ENCODE measurements around the gene ZNF774. TPM values are rescaled to one million over a fixed set of nuclear protein-coding genes. Genes with fewer than 3 reads are reported as not detected.

ZNF774 gene
- total and polyA plus RNA-seq, 12 donors = 2.2 to 19.6 (median 6.4) TPM

DNA sequence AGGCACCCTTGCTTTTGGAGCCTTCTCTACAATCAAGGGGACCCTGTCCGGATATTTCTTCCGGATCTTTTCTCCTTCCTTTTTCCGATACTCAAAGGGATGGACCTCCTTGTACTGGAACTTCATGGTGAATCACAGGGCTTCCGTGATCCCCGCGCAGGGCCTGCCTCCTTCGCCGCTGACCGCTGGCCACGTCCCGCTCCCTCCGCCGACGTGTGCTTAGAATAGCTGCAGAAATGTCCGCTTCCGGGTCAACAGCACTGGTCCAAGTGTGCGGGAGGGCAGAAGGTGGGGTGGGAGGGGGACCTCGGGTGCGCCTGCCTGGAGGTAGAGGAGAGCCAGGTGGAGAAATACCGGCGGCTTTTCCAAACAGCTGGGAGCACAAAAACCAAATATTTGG, 3.0 kb upstream of the ZNF774 start:
- H3K36me3 ChIP-seq = no peaks in the 10 kb centered on the region
- TF ChIP-seq, protein P1, sequence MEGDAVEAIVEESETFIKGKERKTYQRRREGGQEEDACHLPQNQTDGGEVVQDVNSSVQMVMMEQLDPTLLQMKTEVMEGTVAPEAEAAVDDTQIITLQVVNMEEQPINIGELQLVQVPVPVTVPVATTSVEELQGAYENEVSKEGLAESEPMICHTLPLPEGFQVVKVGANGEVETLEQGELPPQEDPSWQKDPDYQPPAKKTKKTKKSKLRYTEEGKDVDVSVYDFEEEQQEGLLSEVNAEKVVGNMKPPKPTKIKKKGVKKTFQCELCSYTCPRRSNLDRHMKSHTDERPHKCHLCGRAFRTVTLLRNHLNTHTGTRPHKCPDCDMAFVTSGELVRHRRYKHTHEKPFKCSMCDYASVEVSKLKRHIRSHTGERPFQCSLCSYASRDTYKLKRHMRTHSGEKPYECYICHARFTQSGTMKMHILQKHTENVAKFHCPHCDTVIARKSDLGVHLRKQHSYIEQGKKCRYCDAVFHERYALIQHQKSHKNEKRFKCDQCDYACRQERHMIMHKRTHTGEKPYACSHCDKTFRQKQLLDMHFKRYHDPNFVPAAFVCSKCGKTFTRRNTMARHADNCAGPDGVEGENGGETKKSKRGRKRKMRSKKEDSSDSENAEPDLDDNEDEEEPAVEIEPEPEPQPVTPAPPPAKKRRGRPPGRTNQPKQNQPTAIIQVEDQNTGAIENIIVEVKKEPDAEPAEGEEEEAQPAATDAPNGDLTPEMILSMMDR (IDR thresholded peaks at IDR 0.05) = no peak
- no peak for ATAC-seq
- WGBS, 2 donors = 96 to 97% methylated on average over 21 of the region's 21 CpGs
- H3K4me3 ChIP-seq = no peak overlapping the region
- intact Hi-C loops (cut with DNase I) = no loop called here
- no peaks in the 10 kb centered on the region for H3K27me3 ChIP-seq
- H3K27ac ChIP-seq = no peak overlapping the region
- no peaks in the 10 kb centered on the region for H3K9me3 ChIP-seq
- H3K4me1 ChIP-seq = peaks cover 0 to 32% (median 9%) of the 10 kb centered on the region in 9 donors
- DNase-seq = no peak

DNA sequence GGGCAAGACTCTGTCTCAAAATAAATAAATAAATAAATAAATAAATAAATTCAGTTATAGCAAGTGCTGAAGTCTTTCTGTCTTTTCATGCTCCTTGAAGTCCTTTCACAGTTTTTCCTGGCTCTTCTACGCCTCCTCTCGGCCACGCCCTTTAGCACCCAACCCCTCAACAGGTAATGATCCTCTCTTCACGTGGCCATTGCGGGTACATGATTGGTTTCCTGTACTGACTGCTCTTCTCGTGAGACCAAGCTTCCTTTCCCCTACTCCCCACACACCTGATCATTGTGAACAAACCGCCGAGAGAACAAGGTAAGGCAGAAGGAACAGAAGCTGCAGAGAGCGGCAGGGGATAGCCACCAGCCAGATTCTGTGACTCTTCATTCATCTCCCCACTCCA, 2.3 kb upstream of the ZNF774 start:
- peaks cover 0 to 2% (median 0%) of the 10 kb centered on the region in 9 donors for H3K36me3 ChIP-seq
- WGBS, 2 donors = 88 to 93% methylated on average over 9 of the region's 9 CpGs
- ATAC-seq (no peak), DNase-seq (no peak)
- H3K9me3 ChIP-seq = no peaks in the 10 kb centered on the region
- H3K27me3 ChIP-seq = no peaks in the 10 kb centered on the region
- H3K27ac ChIP-seq = no peak overlapping the region
- peaks cover 0 to 24% (median 9%) of the 10 kb centered on the region in 9 donors for H3K4me1 ChIP-seq
- intact Hi-C loops (cut with DNase I) = no loop called here
- TF ChIP-seq, protein P1 (IDR thresholded peaks at IDR 0.05) = no peak
- no peak overlapping the region for H3K4me3 ChIP-seq

DNA sequence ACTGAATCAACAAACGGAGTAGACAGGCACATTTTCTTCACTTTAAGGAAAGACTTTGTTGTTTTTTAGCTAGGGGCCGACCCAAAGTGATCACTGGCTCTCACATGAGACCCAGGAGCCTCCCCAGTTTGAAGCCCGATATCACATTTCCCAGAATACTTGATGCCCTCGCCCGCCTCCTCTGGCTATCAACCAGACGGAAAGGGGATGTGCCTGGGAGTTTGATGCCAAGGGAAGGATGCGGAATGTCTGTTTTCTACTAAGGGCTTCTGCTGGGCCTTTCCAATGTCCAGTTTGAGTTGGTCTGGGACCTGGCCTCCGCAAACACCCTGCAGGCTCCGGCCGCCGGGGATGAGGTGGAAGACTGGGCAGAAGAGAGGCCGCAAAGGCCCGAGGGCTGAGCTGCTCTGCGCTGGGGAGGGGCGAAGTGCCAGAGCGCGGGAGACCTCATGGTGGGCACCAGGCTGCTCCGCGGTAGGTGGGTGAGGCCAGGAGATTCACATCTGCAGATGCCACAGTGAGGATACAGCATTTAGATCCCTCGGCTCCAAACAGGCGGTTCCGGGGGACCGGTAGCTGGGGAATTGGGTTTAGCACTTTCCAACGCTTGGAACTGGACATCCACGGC, 491 bp upstream of the ZNF774 start:
- peaks cover 0 to 13% (median 0%) of the 10 kb centered on the region in 9 donors for H3K36me3 ChIP-seq
- TF ChIP-seq, protein P1 (IDR thresholded peaks at IDR 0.05) = no peak
- H3K4me1 ChIP-seq = peaks cover 0 to 13% (median 9%) of the 10 kb centered on the region in 9 donors
- 23 to 26% methylated on average over 25 of the region's 25 CpGs for WGBS, 2 donors
- DNase-seq = no peak
- no peaks in the 10 kb centered on the region for H3K27me3 ChIP-seq
- H3K4me3 ChIP-seq = peak overlapping the region in 9 of 10 donors; percentile 72 to 97 (median 86)
- intact Hi-C loops (cut with DNase I) = no loop called here
- H3K9me3 ChIP-seq = no peaks in the 10 kb centered on the region
- H3K27ac ChIP-seq = peak overlapping the region in 1 of 10 donors; percentile 91
- ATAC-seq = peak; percentile 3 to 53 (median 17)

DNA sequence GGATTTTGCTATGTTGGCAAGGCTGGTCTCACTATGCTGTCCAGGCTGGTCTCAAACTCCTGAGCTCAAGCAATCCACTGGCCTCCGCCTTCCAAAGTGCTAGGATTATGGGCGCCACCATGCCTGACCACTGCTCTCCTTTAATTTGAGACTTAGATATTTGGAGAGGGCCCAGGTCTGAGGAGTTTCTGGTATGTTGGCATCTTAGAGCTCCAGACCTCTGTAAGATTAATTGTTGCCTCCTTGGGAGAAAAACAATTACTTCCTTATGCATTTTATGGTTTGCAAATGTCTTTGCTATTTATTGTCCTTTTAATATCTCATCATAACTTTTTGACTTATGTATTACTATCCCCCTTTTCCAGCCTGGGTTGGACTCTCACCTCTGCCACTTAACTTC, 2.9 kb downstream of the ZNF774 start:
- H3K4me1 ChIP-seq = peaks cover 0 to 13% (median 9%) of the 10 kb centered on the region in 9 donors
- 97 to 100% methylated on average over 2 of the region's 2 CpGs for WGBS, 2 donors
- TF ChIP-seq, protein P1 (IDR thresholded peaks at IDR 0.05) = no peak
- no peak for ATAC-seq
- no peaks in the 10 kb centered on the region for H3K9me3 ChIP-seq
- no peaks in the 10 kb centered on the region for H3K27me3 ChIP-seq
- no peak overlapping the region for H3K27ac ChIP-seq
- peaks cover 0 to 38% (median 0%) of the 10 kb centered on the region in 9 donors for H3K36me3 ChIP-seq
- no peak for DNase-seq
- intact Hi-C loops (cut with DNase I) = no loop called here
- H3K4me3 ChIP-seq = no peak overlapping the region
